PC-9 (cell line): ENCODE measurements around the gene RPTOR.

Experiments
- EZH2 ChIP-seq: fragments of 200-600 bp; sonication (generic); IDR thresholded peaks from 2 replicates; pipeline ENCODE4 v1.8.0; 2017; ENCODE audit warnings: antibody characterized with exemption, low read depth
- TF ChIP-seq, protein P1 (sequence below): fragments of 200-600 bp; sonication (generic); conservative IDR thresholded peaks from 2 replicates; pipeline ENCODE4 v1.6.1; 2017; ENCODE audit warnings: mixed run types, antibody characterized with exemption, mild to moderate bottlenecking, moderate library complexity

DNA sequence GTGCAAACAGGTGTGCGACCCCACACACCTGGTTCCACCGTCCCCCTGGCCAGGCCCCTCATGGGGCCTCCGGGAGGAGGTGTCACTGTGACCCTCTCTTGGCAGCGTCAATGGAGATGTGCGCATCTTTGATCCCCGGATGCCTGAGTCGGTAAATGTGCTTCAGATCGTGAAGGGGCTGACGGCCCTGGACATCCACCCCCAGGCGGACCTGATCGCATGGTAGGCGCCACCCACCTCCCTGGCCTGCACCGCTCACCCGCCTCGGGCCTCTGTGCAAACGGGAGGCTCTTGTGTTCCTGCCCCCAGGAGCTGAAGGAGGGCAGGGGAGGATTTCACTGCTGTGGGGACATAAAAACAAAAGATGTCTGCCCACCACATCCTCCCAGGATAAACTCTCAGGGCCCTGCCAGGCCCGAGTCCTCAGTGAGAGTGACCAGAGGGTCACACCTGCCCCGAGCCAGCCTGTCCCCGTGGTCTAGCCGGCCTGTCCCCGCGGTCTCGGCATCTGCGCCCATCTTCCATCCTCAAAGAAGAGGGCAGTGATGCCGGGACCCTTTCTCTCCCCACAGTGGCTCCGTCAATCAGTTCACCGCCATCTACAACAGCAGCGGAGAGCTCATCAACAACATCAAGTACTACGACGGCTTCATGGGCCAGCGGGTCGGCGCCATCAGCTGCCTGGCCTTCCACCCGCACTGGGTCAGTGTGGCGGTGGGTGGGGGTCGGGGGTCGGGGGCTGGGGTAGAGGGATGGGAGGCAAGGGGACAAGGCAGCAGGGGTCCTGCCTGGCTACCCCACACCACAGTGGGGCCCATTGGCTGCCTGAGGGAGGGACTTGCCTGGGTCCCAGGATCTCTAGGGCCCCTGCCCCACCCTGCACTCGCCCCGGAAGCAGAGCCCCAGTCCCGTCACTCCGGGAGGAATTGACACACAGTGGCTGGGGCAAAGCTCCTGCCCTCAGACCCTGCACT is 418.0 kb downstream of the RPTOR start:
- TF ChIP-seq, protein P1, sequence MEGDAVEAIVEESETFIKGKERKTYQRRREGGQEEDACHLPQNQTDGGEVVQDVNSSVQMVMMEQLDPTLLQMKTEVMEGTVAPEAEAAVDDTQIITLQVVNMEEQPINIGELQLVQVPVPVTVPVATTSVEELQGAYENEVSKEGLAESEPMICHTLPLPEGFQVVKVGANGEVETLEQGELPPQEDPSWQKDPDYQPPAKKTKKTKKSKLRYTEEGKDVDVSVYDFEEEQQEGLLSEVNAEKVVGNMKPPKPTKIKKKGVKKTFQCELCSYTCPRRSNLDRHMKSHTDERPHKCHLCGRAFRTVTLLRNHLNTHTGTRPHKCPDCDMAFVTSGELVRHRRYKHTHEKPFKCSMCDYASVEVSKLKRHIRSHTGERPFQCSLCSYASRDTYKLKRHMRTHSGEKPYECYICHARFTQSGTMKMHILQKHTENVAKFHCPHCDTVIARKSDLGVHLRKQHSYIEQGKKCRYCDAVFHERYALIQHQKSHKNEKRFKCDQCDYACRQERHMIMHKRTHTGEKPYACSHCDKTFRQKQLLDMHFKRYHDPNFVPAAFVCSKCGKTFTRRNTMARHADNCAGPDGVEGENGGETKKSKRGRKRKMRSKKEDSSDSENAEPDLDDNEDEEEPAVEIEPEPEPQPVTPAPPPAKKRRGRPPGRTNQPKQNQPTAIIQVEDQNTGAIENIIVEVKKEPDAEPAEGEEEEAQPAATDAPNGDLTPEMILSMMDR, result no peak
- TF ChIP-seq EZH2, result no peak
